Activated CD4-positive, CD25-positive, alpha-beta regulatory T cell treated with anti-CD3 and anti-CD28 coated beads, Interleukin-2, amount 50 U/mL, for 16 hours (primary cell): ENCODE measurements around the gene MAGEA2.
"Not testable (repeated sequence)": the region's sequence is repeated elsewhere in the genome, so short reads cannot be mapped to it uniquely, and the experiment has no call there.

Source experiments
- DNase-seq: peaks from one replicate; pipeline ENCODE4 v3.0.0-alpha.2; 2020; ENCODE audit warnings: low read depth, low spot score

Gene MAGEA2

DNA sequence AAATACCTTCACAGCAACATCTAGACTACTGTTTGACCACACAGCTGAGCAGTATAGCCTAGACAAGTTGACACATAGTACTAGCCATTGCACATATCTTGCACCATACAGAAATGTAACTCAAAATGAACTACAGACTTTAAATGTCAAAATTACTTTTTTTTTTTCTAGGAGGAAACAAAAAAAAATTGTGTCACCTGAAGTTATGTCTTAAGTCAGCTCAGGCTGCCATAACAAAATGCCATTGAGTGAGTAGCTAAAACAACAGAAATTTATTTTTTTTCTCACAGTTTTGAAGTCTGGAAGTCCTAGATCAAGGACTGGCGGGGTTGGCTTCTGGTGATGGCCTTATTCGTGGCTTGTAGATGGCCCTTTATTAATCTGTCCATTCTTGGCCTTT lies 44.5 kb downstream of the MAGEA2 start, which contains the start of gene CSAG2:
Gene CSAG2 (minus strand): TSS at position 101 of the 400 bp plus-strand sequence. CDS start 161 bp downstream, outside the sequence.
- not testable (repeated sequence) for DNase-seq

- DNase-seq, result not testable (repeated sequence)
Measured at GRCh38 chrX:152706500-152706899, 47.1 kb downstream of the MAGEA2 start.

DNA sequence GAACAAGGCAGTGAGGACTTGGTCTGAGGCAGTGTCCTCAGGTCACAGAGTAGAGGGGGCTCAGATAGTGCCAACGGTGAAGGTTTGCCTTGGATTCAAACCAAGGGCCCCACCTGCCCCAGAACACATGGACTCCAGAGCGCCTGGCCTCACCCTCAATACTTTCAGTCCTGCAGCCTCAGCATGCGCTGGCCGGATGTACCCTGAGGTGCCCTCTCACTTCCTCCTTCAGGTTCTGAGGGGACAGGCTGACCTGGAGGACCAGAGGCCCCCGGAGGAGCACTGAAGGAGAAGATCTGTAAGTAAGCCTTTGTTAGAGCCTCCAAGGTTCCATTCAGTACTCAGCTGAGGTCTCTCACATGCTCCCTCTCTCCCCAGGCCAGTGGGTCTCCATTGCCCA lies 53.3 kb downstream of the MAGEA2 start:
- not testable (repeated sequence) for DNase-seq
